ENCODE measurements around the gene TPRKB.
"Not testable (repeated sequence)": the region's sequence is repeated elsewhere in the genome, so short reads cannot be mapped to it uniquely, and the experiment has no call there.

Gene TPRKB

GRCh38 chr2:73698101-73698500 is 39.0 kb downstream of the TPRKB start:
- no peak for DNase-seq

GRCh38 chr2:73697606-73698005 is 39.5 kb downstream of the TPRKB start:
- no peak for DNase-seq

GRCh38 chr2:73696985-73697384 is 40.2 kb downstream of the TPRKB start:
- DNase-seq = not testable (repeated sequence)

- DNase-seq = not testable (repeated sequence)
Observed at GRCh38 chr2:73696521-73696920, 40.6 kb downstream of the TPRKB start.

- DNase-seq = not testable (repeated sequence)
Observed at GRCh38 chr2:73690372-73691088, 46.6 kb downstream of the TPRKB start.

GRCh38 chr2:73688494-73688893 is 48.7 kb downstream of the TPRKB start:
- not testable (repeated sequence) for DNase-seq

- no peak for DNase-seq
Observed at GRCh38 chr2:73685764-73686438, 51.2 kb downstream of the TPRKB start.

- not testable (repeated sequence) for DNase-seq
Observed at GRCh38 chr2:73684905-73685304, 52.2 kb downstream of the TPRKB start.

- DNase-seq = not testable (repeated sequence)
Observed at GRCh38 chr2:73684325-73684724, 52.8 kb downstream of the TPRKB start.

GRCh38 chr2:73679951-73680571 is 57.1 kb downstream of the TPRKB start:
- not testable (repeated sequence) for DNase-seq
